KMS-11 (cell line): Measurements from ENCODE around the gene SRGN.
"Not testable (repeated sequence)": the region's sequence is repeated elsewhere in the genome, so short reads cannot be mapped to it uniquely, and the experiment has no call there.

Experiments
- H2AFZ ChIP-seq: fragments of 200-600 bp; sonication (generic); 2 replicates; pipeline ENCODE4 v1.6.1; 2016; ENCODE audit warnings: antibody characterized with exemption, mixed run types, low read depth
- H3K27ac ChIP-seq: fragments of 200-600 bp; sonication (generic); 2 replicates; pipeline ENCODE4 v1.6.1; 2016; ENCODE audit warnings: mild to moderate bottlenecking, mixed run types
- H3K27me3 ChIP-seq: fragments of 200-600 bp; sonication (generic); 2 replicates; pipeline ENCODE4 v1.6.1; 2017; ENCODE audit warnings: mild to moderate bottlenecking, low read depth, mixed run types, moderate library complexity; ENCODE audit not compliant: insufficient read depth
- H3K36me3 ChIP-seq: fragments of 200-600 bp; sonication (generic); 2 replicates; pipeline ENCODE4 v1.6.1; 2017; ENCODE audit warnings: mild to moderate bottlenecking, mixed run types; ENCODE audit not compliant: insufficient read depth
- H3K4me1 ChIP-seq: fragments of 200-600 bp; sonication (generic); 2 replicates; pipeline ENCODE4 v1.6.1; 2016; ENCODE audit warnings: mild to moderate bottlenecking, low read depth, mixed run types; ENCODE audit not compliant: poor library complexity, severe bottlenecking
- H3K4me2 ChIP-seq: fragments of 200-600 bp; sonication (generic); 2 replicates; pipeline ENCODE4 v1.7.0; 2016; ENCODE audit warnings: mild to moderate bottlenecking, mixed run types
- H3K4me3 ChIP-seq: fragments of 200-600 bp; sonication (generic); IDR thresholded peaks from 2 replicates; pipeline ENCODE4 v1.6.1; 2017; ENCODE audit warnings: low read depth, low read length, mixed read lengths; ENCODE audit not compliant: insufficient read depth
- H3K79me2 ChIP-seq: fragments of 200-600 bp; sonication (generic); 2 replicates; pipeline ENCODE4 v1.6.1; 2016; ENCODE audit warnings: low read depth, mixed run types; ENCODE audit not compliant: insufficient read depth
- H3K9ac ChIP-seq: fragments of 200-600 bp; sonication (generic); 2 replicates; pipeline ENCODE4 v1.6.1; 2016; ENCODE audit warnings: mild to moderate bottlenecking, mixed run types
- H4K20me1 ChIP-seq: fragments of 200-600 bp; sonication (generic); 2 replicates; pipeline ENCODE4 v1.6.1; 2016; ENCODE audit warnings: mild to moderate bottlenecking, mixed run types; ENCODE audit not compliant: insufficient read depth
- TF ChIP-seq, protein P1 (sequence below): fragments of 200-600 bp; sonication (generic); conservative IDR thresholded peaks from 2 replicates; pipeline ENCODE4 v1.6.1; 2017; ENCODE audit warnings: low read depth, mild to moderate bottlenecking, antibody characterized with exemption, low read length, moderate library complexity, mixed read lengths

The SRGN gene

DNA sequence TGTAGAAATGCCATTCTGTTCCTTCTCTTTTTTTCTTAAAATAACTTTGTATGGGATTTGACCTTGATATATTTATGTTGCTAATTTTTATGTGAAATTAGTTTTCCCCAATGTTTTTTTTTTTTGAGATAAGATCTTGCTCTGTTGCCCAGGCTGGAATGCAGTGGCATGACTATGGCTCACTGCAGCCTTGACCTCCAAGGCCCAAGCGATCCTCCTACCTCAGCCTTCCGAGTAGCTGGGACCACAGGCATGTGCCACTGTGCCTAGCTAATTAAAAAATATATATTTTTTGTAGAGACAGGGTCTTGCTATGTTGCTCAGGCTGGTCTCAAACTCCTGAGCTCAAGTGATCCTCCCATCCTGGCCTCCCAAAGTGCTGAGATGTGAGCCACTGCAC, 52.1 kb downstream of the SRGN start:
- H3K27me3 ChIP-seq = no peaks in the 10 kb centered on the region
- no peak overlapping the region for H3K9ac ChIP-seq
- no peak overlapping the region for H2AFZ ChIP-seq
- no peaks in the 10 kb centered on the region for H3K36me3 ChIP-seq
- no peaks in the 10 kb centered on the region for H4K20me1 ChIP-seq
- TF ChIP-seq, protein P1, sequence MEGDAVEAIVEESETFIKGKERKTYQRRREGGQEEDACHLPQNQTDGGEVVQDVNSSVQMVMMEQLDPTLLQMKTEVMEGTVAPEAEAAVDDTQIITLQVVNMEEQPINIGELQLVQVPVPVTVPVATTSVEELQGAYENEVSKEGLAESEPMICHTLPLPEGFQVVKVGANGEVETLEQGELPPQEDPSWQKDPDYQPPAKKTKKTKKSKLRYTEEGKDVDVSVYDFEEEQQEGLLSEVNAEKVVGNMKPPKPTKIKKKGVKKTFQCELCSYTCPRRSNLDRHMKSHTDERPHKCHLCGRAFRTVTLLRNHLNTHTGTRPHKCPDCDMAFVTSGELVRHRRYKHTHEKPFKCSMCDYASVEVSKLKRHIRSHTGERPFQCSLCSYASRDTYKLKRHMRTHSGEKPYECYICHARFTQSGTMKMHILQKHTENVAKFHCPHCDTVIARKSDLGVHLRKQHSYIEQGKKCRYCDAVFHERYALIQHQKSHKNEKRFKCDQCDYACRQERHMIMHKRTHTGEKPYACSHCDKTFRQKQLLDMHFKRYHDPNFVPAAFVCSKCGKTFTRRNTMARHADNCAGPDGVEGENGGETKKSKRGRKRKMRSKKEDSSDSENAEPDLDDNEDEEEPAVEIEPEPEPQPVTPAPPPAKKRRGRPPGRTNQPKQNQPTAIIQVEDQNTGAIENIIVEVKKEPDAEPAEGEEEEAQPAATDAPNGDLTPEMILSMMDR = no peak
- no peak overlapping the region for H3K27ac ChIP-seq
- H3K4me2 ChIP-seq = no peak overlapping the region
- no peaks in the 10 kb centered on the region for H3K4me1 ChIP-seq
- peaks cover 5% of the 10 kb centered on the region; the same call in 1 of the 2 replicates for H3K79me2 ChIP-seq
- H3K4me3 ChIP-seq = no peak overlapping the region

DNA sequence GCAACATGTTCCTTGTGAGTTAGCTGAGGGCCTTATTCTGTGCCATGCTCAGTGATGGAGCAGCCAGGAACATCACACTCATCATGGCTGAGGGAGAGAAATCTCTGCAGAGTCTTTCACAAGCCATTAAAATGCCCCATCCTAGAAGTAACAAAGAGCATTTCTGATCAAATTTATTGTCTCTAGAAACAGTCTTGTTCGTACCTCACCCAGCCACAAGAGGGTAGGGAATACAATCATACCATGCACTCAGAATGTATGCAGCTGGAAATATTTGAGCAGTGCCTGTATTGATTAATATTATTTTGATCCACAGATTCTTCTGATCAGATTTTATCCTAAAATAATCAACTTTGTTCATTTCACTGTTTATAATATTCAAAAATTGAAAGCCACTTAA, 53.4 kb downstream of the SRGN start:
- no peak overlapping the region for H3K4me3 ChIP-seq
- H4K20me1 ChIP-seq = no peaks in the 10 kb centered on the region
- no peak overlapping the region for H3K4me2 ChIP-seq
- TF ChIP-seq, protein P1 = no peak
- H2AFZ ChIP-seq = no peak overlapping the region
- no peaks in the 10 kb centered on the region for H3K36me3 ChIP-seq
- H3K27ac ChIP-seq = no peak overlapping the region
- H3K27me3 ChIP-seq = no peaks in the 10 kb centered on the region
- peaks cover 12% of the 10 kb centered on the region; the same call in 1 of the 2 replicates for H3K79me2 ChIP-seq
- H3K4me1 ChIP-seq = no peaks in the 10 kb centered on the region
- H3K9ac ChIP-seq = no peak overlapping the region

DNA sequence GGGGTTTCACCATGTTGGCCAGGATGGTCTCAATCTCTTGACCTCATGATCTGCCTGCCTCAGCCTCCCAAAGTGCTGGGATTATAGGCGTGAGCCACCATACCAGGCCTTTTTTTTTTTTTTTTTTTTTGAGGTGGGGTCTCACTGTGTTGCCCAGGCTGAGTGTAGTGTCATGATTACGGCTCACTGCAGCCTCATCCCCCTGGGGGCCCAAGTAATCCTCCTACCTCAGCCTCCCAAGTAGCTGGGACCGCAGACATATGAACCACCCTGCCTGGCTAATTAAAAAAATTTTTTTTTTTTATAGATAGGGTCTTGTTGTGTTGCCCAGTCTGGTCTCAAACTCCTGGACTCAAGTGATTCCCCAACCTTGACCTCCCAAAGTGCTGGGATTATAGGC, 54.2 kb downstream of the SRGN start:
- H3K27me3 ChIP-seq, H3K27ac ChIP-seq, H3K4me3 ChIP-seq, H4K20me1 ChIP-seq, H3K4me1 ChIP-seq, H2AFZ ChIP-seq, H3K4me2 ChIP-seq, H3K36me3 ChIP-seq, H3K9ac ChIP-seq: not testable (repeated sequence)
- peaks cover 19% of the 10 kb centered on the region; the same call in 1 of the 2 replicates for H3K79me2 ChIP-seq

DNA sequence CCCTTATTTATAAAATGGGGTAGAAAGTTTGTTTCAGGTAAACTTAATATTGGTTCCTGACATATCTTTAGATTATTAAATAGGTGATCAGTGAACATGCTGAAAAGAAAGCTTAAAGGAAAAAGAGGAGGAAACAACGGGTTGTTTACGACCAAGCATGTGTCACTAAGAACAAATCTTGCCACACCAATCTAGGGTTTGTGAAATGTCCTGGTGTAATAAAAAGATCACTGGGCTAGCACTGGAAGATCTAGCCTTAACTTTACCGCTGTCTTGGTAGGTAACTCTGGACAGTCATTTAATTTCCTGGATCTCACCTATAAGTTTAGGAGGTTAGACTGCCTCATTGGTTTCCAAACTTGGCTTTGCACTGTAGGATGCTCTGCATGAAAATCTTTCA, 55.1 kb downstream of the SRGN start:
- Histone ChIP-seq H4K20me1 (no peaks in the 10 kb centered on the region), H3K27ac (no peak overlapping the region), H3K36me3 (no peaks in the 10 kb centered on the region), H3K4me3 (no peak overlapping the region), H2AFZ (no peak overlapping the region), H3K4me1 (no peaks in the 10 kb centered on the region), H3K27me3 (no peaks in the 10 kb centered on the region), H3K9ac (no peak overlapping the region), H3K79me2 (peaks cover 19% of the 10 kb centered on the region; the same call in 1 of the 2 replicates), H3K4me2 (no peak overlapping the region)
- TF ChIP-seq, protein P1 = no peak

DNA sequence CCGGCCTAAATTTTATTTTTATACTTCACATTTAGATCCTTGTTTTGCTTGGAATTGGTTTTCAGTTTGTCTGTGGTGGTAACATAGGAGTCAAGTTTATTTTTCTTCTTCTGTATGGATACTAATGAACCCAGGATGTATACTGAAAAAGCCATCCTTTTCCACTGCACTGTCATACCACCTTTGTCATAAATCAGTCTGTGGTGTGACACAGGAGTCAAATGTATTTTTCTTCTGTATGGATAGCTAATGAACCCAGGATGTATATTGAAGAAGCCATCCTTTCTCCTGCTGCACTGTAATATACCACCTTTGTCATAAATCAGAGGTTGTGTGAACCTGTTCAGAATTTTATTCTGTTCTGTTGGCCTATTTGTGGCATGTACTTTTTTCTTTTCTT, 57.4 kb downstream of the SRGN start:
- Histone ChIP-seq H3K4me1 (no peaks in the 10 kb centered on the region), H3K9ac (no peak overlapping the region), H3K36me3 (no peaks in the 10 kb centered on the region), H3K4me2 (no peak overlapping the region), H3K27me3 (no peaks in the 10 kb centered on the region), H4K20me1 (no peaks in the 10 kb centered on the region), H3K27ac (no peak overlapping the region), H3K79me2 (peaks cover 14% of the 10 kb centered on the region; the same call in 1 of the 2 replicates), H2AFZ (no peak overlapping the region), H3K4me3 (no peak overlapping the region)
- TF ChIP-seq, protein P1 = no peak
